HCT116 (cell line): ENCODE results near the gene GJD2. TPM values are rescaled to one million over a fixed set of nuclear protein-coding genes. Genes with fewer than 3 reads are reported as not detected.

ENCODE experiments used
- ATAC-seq: fragments of 200-7000 bp; cut with Tn5 transposase; 2 replicates; pipeline ENCODE4 v1.9.1; 2020; ENCODE audit warnings: mild to moderate bottlenecking, moderate library complexity
- BruUV-seq: library from RNA; stranded (reverse); fragments of 400-500 nt; replicated peaks from 2 replicates; lab custom pipeline; 2021; lab: Mats Ljungman, UMichigan
- CTCF ChIA-PET: fragments of 300-600 bp; sonication (Branson Sonifier 250); formaldehyde crosslinking; loops from one replicate; lab custom pipeline; 2021; ENCODE audit warnings: antibody characterized with exemption; lab: Charles Lee
- POLR2A ChIA-PET: fragments of 300-600, 350-600 bp; sonication (Branson Sonifier 250); formaldehyde crosslinking; loops from one replicate; lab custom pipeline; 2021; ENCODE audit warnings: antibody characterized with exemption; lab: Charles Lee
- RAD21 ChIA-PET, 2 experiments: fragments of 300-600 bp; sonication (Branson Sonifier 250); formaldehyde crosslinking; loops; one replicate each; lab custom pipeline; 2023; ENCODE audit warnings: low total read pairs in 2 of 2; ENCODE audit not compliant: uncharacterized antibody in 2 of 2, unreplicated experiment in 2 of 2, low non-redundant PET in 1 of 2; lab: Charles Lee
- DNase-seq: peaks from one replicate; pipeline ENCODE4 v3.0.0-alpha.2; 2010; ENCODE audit warnings: low read depth, low spot score
- H2AFZ ChIP-seq: fragments of 200-600 bp; shearing (Covaris generic), sonication (generic); 2 replicates; pipeline ENCODE4 v1.6.1; 2017; ENCODE audit warnings: low read depth, mixed run types, mixed read lengths, antibody characterized with exemption, low read length; ENCODE audit not compliant: poor library complexity, severe bottlenecking
- H3K27ac ChIP-seq: 2 replicates; pipeline ENCODE4 v1.5.1; 2012; ENCODE audit warnings: low read depth, low read length
- H3K27me3 ChIP-seq: fragments of 200-600 bp; sonication (generic); 2 replicates; pipeline ENCODE4 v1.6.1; 2016; ENCODE audit warnings: mixed run types, low read length, mixed read lengths; ENCODE audit not compliant: insufficient read depth
- H3K36me3 ChIP-seq, 2 experiments: fragments of 200-500 bp in 1 of 2; fragments of 200-600 bp in 1 of 2; sonication (Bioruptor generic) in 1 of 2; sonication (generic) in 1 of 2; 2 replicates each; pipeline versions ENCODE4 v1.5.1 to v1.6.1; 2014 to 2016; ENCODE audit warnings: low read length in 2 of 2, inconsistent platforms in 1 of 2, mixed read lengths in 1 of 2, mixed run types in 1 of 2; ENCODE audit not compliant: insufficient read depth in 2 of 2, control insufficient read depth in 1 of 2
- H3K4me1 ChIP-seq, 2 experiments: fragments of 200-600 bp in 1 of 2; sonication (generic) in 1 of 2; 2 replicates each; pipeline versions ENCODE4 v1.5.1 to v1.6.1; 2012 to 2017; ENCODE audit warnings: low read length in 2 of 2, inconsistent platforms in 1 of 2, mild to moderate bottlenecking in 1 of 2, mixed read lengths in 1 of 2, mixed run types in 1 of 2, moderate library complexity in 1 of 2; ENCODE audit not compliant: insufficient read depth in 2 of 2, control insufficient read depth in 1 of 2
- H3K4me2 ChIP-seq: fragments of 200-600 bp; sonication (generic); 2 replicates; pipeline ENCODE4 v1.6.1; 2017; ENCODE audit warnings: mixed run types, low read length, mixed read lengths
- H3K4me3 ChIP-seq, 2 experiments: fragments of 200-600 bp in 1 of 2; sonication (generic) in 1 of 2; replicated peaks in 1 of 2; 2 replicates each; pipeline ENCODE4 v1.5.1; 2011 to 2016; ENCODE audit warnings: low read length in 2 of 2, control low read depth in 1 of 2, low read depth in 1 of 2, mild to moderate bottlenecking in 1 of 2, mixed read lengths in 1 of 2, mixed run types in 1 of 2
- H3K79me2 ChIP-seq: fragments of 200-600 bp; sonication (generic); 2 replicates; pipeline ENCODE4 v1.6.1; 2017; ENCODE audit warnings: mild to moderate bottlenecking, mixed run types, low read length, moderate library complexity, mixed read lengths; ENCODE audit not compliant: insufficient read depth
- H3K9ac ChIP-seq: fragments of 200-600 bp; sonication (generic); 2 replicates; pipeline ENCODE4 v1.6.1; 2016; ENCODE audit warnings: low read length, mixed read lengths
- H3K9me2 ChIP-seq: fragments of 200-600 bp; sonication (generic), shearing (Covaris generic); 2 replicates; pipeline ENCODE4 v1.6.1; 2017; ENCODE audit warnings: mixed run types, mild to moderate bottlenecking, moderate library complexity; ENCODE audit not compliant: insufficient read depth
- H3K9me3 ChIP-seq, 2 experiments: fragments of 200-500 bp in 1 of 2; fragments of 200-600 bp in 1 of 2; sonication (Bioruptor generic) in 1 of 2; sonication (generic) in 1 of 2; 2 replicates each; pipeline ENCODE4 v1.6.1; 2014 to 2017; ENCODE audit warnings: low read length in 2 of 2, mixed read lengths in 2 of 2, inconsistent platforms in 1 of 2, low read depth in 1 of 2, mild to moderate bottlenecking in 1 of 2, mixed run types in 1 of 2, moderate library complexity in 1 of 2; ENCODE audit not compliant: control insufficient read depth in 1 of 2, insufficient read depth in 1 of 2
- H4K20me1 ChIP-seq: fragments of 200-600 bp; sonication (generic), shearing (Covaris generic); 2 replicates; pipeline ENCODE4 v1.6.1; 2017; ENCODE audit warnings: mixed run types, mild to moderate bottlenecking, moderate library complexity; ENCODE audit not compliant: insufficient read depth
- CTCF ChIP-seq, 3 experiments: fragments of 200-600 bp in 1 of 3; sonication (generic) in 1 of 3; IDR thresholded peaks in 2 of 3; conservative IDR thresholded peaks in 1 of 3; 2 replicates each; pipeline ENCODE4 v1.5.1; 2012 to 2017; ENCODE audit warnings: low read depth in 2 of 3, low read length in 2 of 3, antibody characterized with exemption in 1 of 3, borderline replicate concordance in 1 of 3, control low read depth in 1 of 3, mild to moderate bottlenecking in 1 of 3, mixed read lengths in 1 of 3, mixed run types in 1 of 3, moderate library complexity in 1 of 3; ENCODE audit not compliant: insufficient read depth in 1 of 3
- EZH2 ChIP-seq: fragments of 200-600 bp; sonication (generic); IDR thresholded peaks from 2 replicates; pipeline ENCODE4 v1.6.1; 2017; ENCODE audit warnings: antibody characterized with exemption, mixed run types
- JUND ChIP-seq: IDR thresholded peaks from 2 replicates; pipeline ENCODE4 v1.6.1; 2012
- MAX ChIP-seq: IDR thresholded peaks from 2 replicates; pipeline ENCODE4 v1.6.1; 2012
- POLR2AphosphoS5 ChIP-seq: IDR thresholded peaks from 2 replicates; pipeline ENCODE4 v1.6.1; 2011; ENCODE audit warnings: mild to moderate bottlenecking, low read depth, low read length, moderate library complexity
- RAD21 ChIP-seq: IDR thresholded peaks from 2 replicates; pipeline ENCODE4 v1.6.1; 2012; ENCODE audit warnings: low read depth, mild to moderate bottlenecking
- SIN3A ChIP-seq: IDR thresholded peaks from 2 replicates; pipeline ENCODE4 v1.6.1; 2012; ENCODE audit warnings: low read depth
- SP1 ChIP-seq: IDR thresholded peaks from 2 replicates; pipeline ENCODE4 v1.6.1; 2012; ENCODE audit warnings: low read depth
- SRF ChIP-seq: IDR thresholded peaks from 2 replicates; pipeline ENCODE4 v1.6.1; 2012; ENCODE audit warnings: low read depth
- YY1 ChIP-seq: IDR thresholded peaks from 2 replicates; pipeline ENCODE4 v1.6.1; 2011; ENCODE audit warnings: low read length, low read depth, moderate library complexity, mild to moderate bottlenecking; ENCODE audit not compliant: insufficient replicate concordance; ENCODE audit errors: extremely low read depth
- ZBTB33 ChIP-seq: IDR thresholded peaks from 2 replicates; pipeline ENCODE4 v1.6.1; 2011; ENCODE audit warnings: mild to moderate bottlenecking, low read length, moderate library complexity; ENCODE audit not compliant: insufficient replicate concordance; ENCODE audit errors: extremely low read depth
- ZFX ChIP-seq: fragments of 450-650 bp; IDR thresholded peaks from 2 replicates; pipeline ENCODE4 v1.6.1; 2017
- intact Hi-C: fragments of 100-400 bp; cut with micrococcal nuclease; formaldehyde crosslinking; loops from 2 replicates; pipeline ENCODE4 v1.10.0; 2022
- total RNA-seq: library from RNA; stranded (reverse); gene quantifications from one replicate; pipeline ENCODE4 v1.2.1, GENCODE V29; 2021; ENCODE audit not compliant: unreplicated experiment

Gene GJD2
- total RNA-seq, 1 experiment from 2014 or later, result not detected

- no peak overlapping the region for H3K27ac ChIP-seq
- ATAC-seq, result no peak
- H4K20me1 ChIP-seq, result no peaks in the 10 kb centered on the region
- no TSS peak for BruUV-seq
- RAD21 ChIA-PET, result no interaction called here
- no peak overlapping the region for H3K4me2 ChIP-seq
- no peaks in the 10 kb centered on the region for H3K79me2 ChIP-seq
- no peak overlapping the region for H3K9ac ChIP-seq
- CTCF ChIA-PET, result no interaction called here
- no peaks in the 10 kb centered on the region for H3K9me3 ChIP-seq
- POLR2A ChIA-PET, result no interaction called here
- H3K36me3 ChIP-seq, result no peaks in the 10 kb centered on the region
- no peaks in the 10 kb centered on the region for H3K9me2 ChIP-seq
- H3K4me1 ChIP-seq, result no peaks in the 10 kb centered on the region
- H3K4me3 ChIP-seq, result no peak overlapping the region
- TF ChIP-seq YY1 (no peak), MAX (no peak), ZFX (no peak), EZH2 (no peak), SP1 (no peak), RAD21 (no peak), CTCF (IDR thresholded peaks at IDR 0.05 in 2 of 3, conservative IDR thresholded peaks at IDR 0.05 in 1 of 3; ENCODE audit: borderline replicate concordance in 1 of 3, insufficient read depth in 1 of 3, low read depth in 2 of 3, low read length in 2 of 3) (no peak), JUND (no peak), SRF (no peak), SIN3A (no peak), POLR2AphosphoS5 (no peak), ZBTB33 (no peak)
- H3K27me3 ChIP-seq, result peaks cover 69% of the 10 kb centered on the region
- DNase-seq, result no peak
- intact Hi-C loops, result no loop called here
- no peak overlapping the region for H2AFZ ChIP-seq
Measured at GRCh38 chr15:34773013-34773412, 18.2 kb upstream of the GJD2 start.
